Smooth muscle cell (in vitro differentiated cells): ENCODE results near the gene PSMD9. TPM values are rescaled to one million over a fixed set of nuclear protein-coding genes. Genes with fewer than 3 reads are reported as not detected.

Source experiments
- DNase-seq: peaks from one replicate; lab custom pipeline; 2025; ENCODE audit not compliant: unreplicated experiment; lab: John Stamatoyannopoulos, UW
- H2AFZ ChIP-seq: fragments of 200-600 bp; sonication (generic); 2 replicates; pipeline ENCODE4 v1.6.0; 2016; ENCODE audit warnings: antibody characterized with exemption, low read depth, mild to moderate bottlenecking
- H3F3A ChIP-seq: fragments of 200-600 bp; sonication (generic); 2 replicates; pipeline ENCODE4 v1.6.0; 2017; ENCODE audit warnings: antibody characterized with exemption, low read depth
- H3K27ac ChIP-seq: fragments of 200-600 bp; sonication (generic); 2 replicates; pipeline ENCODE4 v1.5.1; 2016; ENCODE audit warnings: low read depth, mild to moderate bottlenecking
- H3K27me3 ChIP-seq: fragments of 200-600 bp; sonication (generic); 2 replicates; pipeline ENCODE4 v1.6.1; 2016; ENCODE audit warnings: low read depth, mild to moderate bottlenecking
- H3K36me3 ChIP-seq: fragments of 200-600 bp; sonication (generic); 2 replicates; pipeline ENCODE4 v1.5.1; 2016; ENCODE audit warnings: low read depth
- H3K4me1 ChIP-seq: fragments of 200-600 bp; sonication (generic); 2 replicates; pipeline ENCODE4 v1.5.1; 2016; ENCODE audit warnings: low read depth
- H3K4me2 ChIP-seq: fragments of 200-600 bp; sonication (generic); 2 replicates; pipeline ENCODE4 v1.6.0; 2016; ENCODE audit warnings: mild to moderate bottlenecking
- H3K4me3 ChIP-seq: fragments of 200-600 bp; sonication (generic); 2 replicates; pipeline ENCODE4 v1.5.1; 2016; ENCODE audit warnings: mild to moderate bottlenecking
- H3K79me2 ChIP-seq: fragments of 200-600 bp; sonication (generic); 2 replicates; pipeline ENCODE4 v1.6.0; 2016; ENCODE audit warnings: low read depth, mild to moderate bottlenecking
- H3K9ac ChIP-seq: fragments of 200-600 bp; sonication (generic); 2 replicates; pipeline ENCODE4 v1.6.0; 2016; ENCODE audit warnings: low read depth
- H3K9me3 ChIP-seq: fragments of 200-600 bp; sonication (generic); replicated peaks from 2 replicates; pipeline ENCODE4 v1.5.1; 2016; ENCODE audit warnings: low read depth
- H4K20me1 ChIP-seq: fragments of 200-600 bp; sonication (generic); 2 replicates; pipeline ENCODE4 v1.6.0; 2016; ENCODE audit warnings: low read depth
- CTCF ChIP-seq: fragments of 200-600 bp; sonication (generic); IDR thresholded peaks from 2 replicates; pipeline ENCODE4 v1.5.1; 2017; ENCODE audit warnings: borderline replicate concordance, mild to moderate bottlenecking, antibody characterized with exemption; ENCODE audit not compliant: insufficient read depth, poor library complexity, severe bottlenecking
- WGBS: methylation state at CpG from one replicate; pipeline ENCODE4 v1.1.7; 2016; ENCODE audit warnings: low lambda C conversion rate; 5-methylcytosine and 5-hydroxymethylcytosine counted together
- polyA plus RNA-seq: library from polyadenylated mRNA; unstranded; fragments of >200 nt; fragmentation: Nextera tagmentation; extraction: Ambion mirVana; gene quantifications from 2 replicates; pipeline ENCODE4 v1.2.1, GENCODE V29; 2016
- total RNA-seq: library from RNA; depleted of rRNA; stranded (reverse); fragments of >200 nt; gene quantifications from 2 replicates; pipeline ENCODE4 v1.2.3, GENCODE V29; 2014

PSMD9 gene
- total and polyA plus RNA-seq, 2 experiments from 2014 or later, result 33.9 to 87.7 TPM

GRCh38 chr12:121961195-121961879 is 72.7 kb downstream of the PSMD9 start:
- H4K20me1 ChIP-seq, result no peaks in the 10 kb centered on the region
- H3K9me3 ChIP-seq, result no peaks in the 10 kb centered on the region
- H3K27me3 ChIP-seq, result no peaks in the 10 kb centered on the region
- no peak for DNase-seq
- no peaks in the 10 kb centered on the region for H3K4me1 ChIP-seq
- H3K79me2 ChIP-seq, result no peaks in the 10 kb centered on the region
- H3K4me2 ChIP-seq, result no peak overlapping the region
- TF ChIP-seq CTCF, result no peak
- H3K36me3 ChIP-seq, result no peaks in the 10 kb centered on the region
- 89% methylated on average over 4 of the region's 5 CpGs for WGBS
- H2AFZ ChIP-seq, result no peak overlapping the region
- H3K9ac ChIP-seq, result no peak overlapping the region
- H3K4me3 ChIP-seq, result no peak overlapping the region
- no peaks in the 10 kb centered on the region for H3F3A ChIP-seq
- no peak overlapping the region for H3K27ac ChIP-seq

- Histone ChIP-seq H3K36me3 (no peaks in the 10 kb centered on the region), H3K9me3 (no peaks in the 10 kb centered on the region), H3K79me2 (no peaks in the 10 kb centered on the region), H3K4me2 (no peak overlapping the region), H3F3A (no peaks in the 10 kb centered on the region), H3K27me3 (no peaks in the 10 kb centered on the region), H4K20me1 (no peaks in the 10 kb centered on the region), H3K4me3 (no peak overlapping the region), H3K4me1 (no peaks in the 10 kb centered on the region), H3K9ac (no peak overlapping the region), H2AFZ (no peak overlapping the region), H3K27ac (no peak overlapping the region)
- 93% methylated on average over 11 of the region's 15 CpGs for WGBS
- TF ChIP-seq CTCF, result no peak
- no peak for DNase-seq
Measured at GRCh38 chr12:121963341-121964018, 74.9 kb downstream of the PSMD9 start.

- peak overlapping the region; percentile 30 for H3K4me2 ChIP-seq
- DNase-seq, result no peak
Measured at GRCh38 chr12:121964813-121965643, 76.4 kb downstream of the PSMD9 start.

More at GRCh38 chr12:121964813-121965643, 76.4 kb downstream of the PSMD9 start:
- Histone ChIP-seq H3K27ac (no peak overlapping the region), H3K79me2 (no peaks in the 10 kb centered on the region), H4K20me1 (no peaks in the 10 kb centered on the region), H3F3A (no peaks in the 10 kb centered on the region), H3K27me3 (no peaks in the 10 kb centered on the region), H3K9me3 (no peaks in the 10 kb centered on the region), H2AFZ (no peak overlapping the region), H3K4me1 (no peaks in the 10 kb centered on the region), H3K36me3 (no peaks in the 10 kb centered on the region), H3K9ac (no peak overlapping the region), H3K4me3 (no peak overlapping the region)
- no peak for TF ChIP-seq CTCF
- 77% methylated on average over 9 of the region's 9 CpGs for WGBS
